ENCODE results near the gene PRDM16. TPM values are rescaled to one million over a fixed set of nuclear protein-coding genes. Genes with fewer than 3 reads are reported as not detected.

The PRDM16 gene
- polyA plus RNA-seq, 1 donor from 2014 or later: 0.21 TPM

GRCh38 chr1:3159121-3159520 is 90.1 kb downstream of the PRDM16 start:
- H3K27ac ChIP-seq (ENCODE audit: low read length): no peak overlapping the region
- no peaks in the 10 kb centered on the region for H3K9me2 ChIP-seq (ENCODE audit: insufficient read depth, low read length)
- peaks cover 15% of the 10 kb centered on the region for H3K79me2 ChIP-seq (replicated peaks; ENCODE audit: insufficient read depth, low read length)
- no peaks in the 10 kb centered on the region for H3K36me3 ChIP-seq (ENCODE audit: insufficient read depth, low read length)
- no peak overlapping the region for H3K4me2 ChIP-seq (ENCODE audit: low read length)
- H3K4me3 ChIP-seq (ENCODE audit: low read length): no peak overlapping the region
- no peaks in the 10 kb centered on the region for H4K20me1 ChIP-seq (ENCODE audit: insufficient read depth)
- H3F3A ChIP-seq (ENCODE audit: insufficient read depth, low read length, poor library complexity, severe bottlenecking): no peaks in the 10 kb centered on the region
- no peaks in the 10 kb centered on the region for H3K27me3 ChIP-seq (ENCODE audit: insufficient read depth, low read depth, low read length)
- H3K9ac ChIP-seq (ENCODE audit: low read length): no peak overlapping the region
- TF ChIP-seq TAF1 (IDR thresholded peaks at IDR 0.05; ENCODE audit: low read depth): no peak
- no peak for TF ChIP-seq CTCF (IDR thresholded peaks at IDR 0.05; ENCODE audit: poor library complexity, severe bottlenecking)
- TF ChIP-seq RAD21 (conservative IDR thresholded peaks at IDR 0.05): no peak
- TF ChIP-seq EP300 (conservative IDR thresholded peaks at IDR 0.05; ENCODE audit: poor library complexity, severe bottlenecking): no peak
- no peak for TF ChIP-seq POLR2AphosphoS5 (IDR thresholded peaks at IDR 0.05)
- no peak for TF ChIP-seq REST (IDR thresholded peaks at IDR 0.05; ENCODE audit: borderline replicate concordance)
- no peak for TF ChIP-seq EZH2 (IDR thresholded peaks at IDR 0.05; ENCODE audit: borderline replicate concordance, insufficient read depth, low read length, poor library complexity, severe bottlenecking)
- no peak for TF ChIP-seq SMC3 (conservative IDR thresholded peaks at IDR 0.05; ENCODE audit: poor library complexity)
- no peak for TF ChIP-seq MXI1 (conservative IDR thresholded peaks at IDR 0.05; ENCODE audit: poor library complexity, severe bottlenecking)
- H2AFZ ChIP-seq (ENCODE audit: low read depth, low read length): no peak overlapping the region
- H3K9me3 ChIP-seq (ENCODE audit: low read length): no peaks in the 10 kb centered on the region

GRCh38 chr1:3159996-3160395 is 91.0 kb downstream of the PRDM16 start:
- no peak overlapping the region for H2AFZ ChIP-seq (ENCODE audit: low read depth, low read length)
- no peaks in the 10 kb centered on the region for H3F3A ChIP-seq (ENCODE audit: insufficient read depth, low read length, poor library complexity, severe bottlenecking)
- no peak overlapping the region for H3K4me3 ChIP-seq (ENCODE audit: low read length)
- H3K4me2 ChIP-seq (ENCODE audit: low read length): no peak overlapping the region
- no peaks in the 10 kb centered on the region for H3K9me2 ChIP-seq (ENCODE audit: insufficient read depth, low read length)
- H4K20me1 ChIP-seq (ENCODE audit: insufficient read depth): no peaks in the 10 kb centered on the region
- no peak for TF ChIP-seq EZH2 (IDR thresholded peaks at IDR 0.05; ENCODE audit: borderline replicate concordance, insufficient read depth, low read length, poor library complexity, severe bottlenecking)
- no peak for TF ChIP-seq MXI1 (conservative IDR thresholded peaks at IDR 0.05; ENCODE audit: poor library complexity, severe bottlenecking)
- no peak for TF ChIP-seq CTCF (IDR thresholded peaks at IDR 0.05; ENCODE audit: poor library complexity, severe bottlenecking)
- TF ChIP-seq REST (IDR thresholded peaks at IDR 0.05; ENCODE audit: borderline replicate concordance): no peak
- no peak for TF ChIP-seq POLR2AphosphoS5 (IDR thresholded peaks at IDR 0.05)
- no peak for TF ChIP-seq RAD21 (conservative IDR thresholded peaks at IDR 0.05)
- no peak for TF ChIP-seq EP300 (conservative IDR thresholded peaks at IDR 0.05; ENCODE audit: poor library complexity, severe bottlenecking)
- TF ChIP-seq SMC3 (conservative IDR thresholded peaks at IDR 0.05; ENCODE audit: poor library complexity): no peak
- no peak for TF ChIP-seq TAF1 (IDR thresholded peaks at IDR 0.05; ENCODE audit: low read depth)
- H3K79me2 ChIP-seq (replicated peaks; ENCODE audit: insufficient read depth, low read length): peaks cover 6% of the 10 kb centered on the region
- H3K27ac ChIP-seq (ENCODE audit: low read length): no peak overlapping the region
- no peaks in the 10 kb centered on the region for H3K36me3 ChIP-seq (ENCODE audit: insufficient read depth, low read length)
- H3K27me3 ChIP-seq (ENCODE audit: insufficient read depth, low read depth, low read length): no peaks in the 10 kb centered on the region
- H3K9me3 ChIP-seq (ENCODE audit: low read length): no peaks in the 10 kb centered on the region
- H3K9ac ChIP-seq (ENCODE audit: low read length): no peak overlapping the region

All from neural cell (in vitro differentiated cells).